ENCODE results near the gene RAB32.

Gene RAB32

DNA sequence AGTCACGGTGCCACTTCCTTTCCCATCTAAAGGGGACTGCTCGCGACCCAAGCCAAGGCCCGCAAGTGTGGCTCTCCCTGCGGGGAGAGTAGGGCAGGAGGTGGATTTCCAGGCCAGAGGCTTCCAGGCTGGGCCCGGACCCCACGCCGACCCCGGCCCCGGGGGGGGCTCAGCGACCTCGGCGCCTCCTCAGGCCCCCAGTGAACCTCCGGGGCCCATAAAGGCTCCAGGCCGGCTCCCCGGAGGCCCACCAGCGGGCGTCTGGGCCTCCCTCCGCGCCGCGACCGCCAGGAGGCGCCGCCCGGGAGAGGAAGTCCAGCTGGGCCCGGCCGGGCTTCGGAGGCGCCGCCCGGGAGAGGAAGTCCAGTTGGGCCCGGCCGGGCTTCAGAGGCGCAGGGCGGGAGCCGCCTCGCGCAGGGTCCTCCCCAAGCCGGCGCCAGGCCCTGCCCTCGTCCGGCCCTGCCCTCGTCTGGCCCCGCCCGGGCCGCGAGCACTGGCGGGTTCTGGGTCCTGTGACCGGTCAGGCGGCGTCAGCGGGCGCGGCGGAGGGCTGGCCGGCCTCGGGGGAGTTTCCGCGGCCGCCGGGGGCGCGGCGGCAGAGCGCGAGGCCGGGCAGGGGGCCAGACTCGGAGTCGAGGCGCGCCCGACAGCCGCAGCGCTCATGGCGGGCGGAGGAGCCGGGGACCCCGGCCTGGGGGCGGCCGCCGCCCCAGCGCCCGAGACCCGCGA lies at the start of gene RAB32:
Gene RAB32 (plus strand): TSS at position 623 of the 729 bp plus-strand sequence. CDS start 39 bp downstream, at position 662.
- Mint-ChIP-seq H3K36me3 (ENCODE audit: low read depth) (no peaks in the 10 kb centered on the region), H3K4me3 (peak within 1 kb of the TSS; percentile 63), H3K4me1 (peaks cover 12% of the 10 kb centered on the region), H3K27ac (no peak within 1 kb of the TSS), H3K27me3 (peaks cover 31% of the 10 kb centered on the region), H3K9me3 (no peaks in the 10 kb centered on the region)
- peak; percentile 36 for DNase-seq
- peak; percentile 68 for ATAC-seq

GRCh38 chr6:146498309-146498708 lies 45.3 kb upstream of the RAB32 start:
- Mint-ChIP-seq H3K36me3 (ENCODE audit: low read depth) (no peaks in the 10 kb centered on the region), H3K4me1 (no peaks in the 10 kb centered on the region), H3K4me3 (no peak overlapping the region), H3K9me3 (no peaks in the 10 kb centered on the region), H3K27ac (no peak overlapping the region), H3K27me3 (no peaks in the 10 kb centered on the region)
- DNase-seq (no peak), ATAC-seq (no peak)

DNA sequence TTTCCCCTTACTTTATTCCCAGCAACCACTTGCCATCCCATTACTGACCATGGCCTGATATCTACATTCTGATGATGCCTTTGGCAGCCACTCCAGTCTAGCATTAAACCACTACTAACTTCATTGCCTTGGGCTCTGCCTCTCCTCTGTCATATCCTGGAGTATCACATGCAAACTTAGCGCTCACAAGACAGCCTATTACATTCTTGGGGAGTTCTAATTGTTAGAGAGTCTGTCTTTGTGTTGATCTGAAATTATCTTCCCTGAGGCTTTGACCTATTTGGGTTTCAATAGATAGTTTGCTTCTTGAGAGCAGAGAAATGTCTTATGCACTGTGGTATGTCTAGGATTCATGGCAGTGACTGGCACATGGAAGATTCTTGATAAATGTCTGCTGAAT lies 40.5 kb upstream of the RAB32 start:
- no peaks in the 10 kb centered on the region for H3K4me1 Mint-ChIP-seq
- H3K27ac Mint-ChIP-seq, result no peak overlapping the region
- DNase-seq (no peak), ATAC-seq (no peak)
- H3K27me3 Mint-ChIP-seq, result no peaks in the 10 kb centered on the region
- H3K4me3 Mint-ChIP-seq, result no peak overlapping the region
- no peaks in the 10 kb centered on the region for H3K36me3 Mint-ChIP-seq (ENCODE audit: low read depth)
- H3K9me3 Mint-ChIP-seq, result no peaks in the 10 kb centered on the region

- Mint-ChIP-seq H3K9me3 (peaks cover 2% of the 10 kb centered on the region), H3K4me3 (no peak overlapping the region), H3K27ac (no peak overlapping the region), H3K4me1 (no peaks in the 10 kb centered on the region), H3K36me3 (ENCODE audit: low read depth) (no peaks in the 10 kb centered on the region), H3K27me3 (no peaks in the 10 kb centered on the region)
- no peak for ATAC-seq
- DNase-seq, result no peak
These were observed 28.4 kb upstream of the RAB32 start for GRCh38 chr6:146515212-146515611.

GRCh38 chr6:146526192-146526591 lies 17.4 kb upstream of the RAB32 start:
- no peaks in the 10 kb centered on the region for H3K36me3 Mint-ChIP-seq (ENCODE audit: low read depth)
- H3K27me3 Mint-ChIP-seq, result no peaks in the 10 kb centered on the region
- peaks cover 5% of the 10 kb centered on the region for H3K9me3 Mint-ChIP-seq
- no peak for ATAC-seq
- H3K27ac Mint-ChIP-seq, result no peak overlapping the region
- H3K4me3 Mint-ChIP-seq, result no peak overlapping the region
- H3K4me1 Mint-ChIP-seq, result no peaks in the 10 kb centered on the region
- no peak for DNase-seq

DNA sequence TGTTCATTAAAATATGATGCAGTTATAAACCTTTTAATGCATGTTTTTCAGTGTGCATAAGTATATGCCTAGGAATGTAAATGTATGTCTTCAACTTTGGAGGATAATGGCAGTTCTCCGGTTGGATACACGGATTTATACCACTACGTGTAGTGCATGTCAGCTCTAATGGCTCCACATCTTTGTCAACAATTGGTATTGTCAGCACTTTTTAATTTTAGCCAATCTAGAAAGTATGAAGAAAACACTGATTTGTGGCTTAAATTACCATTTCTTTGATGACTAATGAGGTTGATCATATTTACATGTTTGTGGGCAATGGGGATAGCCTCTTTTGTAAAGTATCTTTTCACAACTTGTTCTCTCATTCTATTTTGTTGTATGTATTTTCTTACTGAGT lies 10.9 kb upstream of the RAB32 start:
- Mint-ChIP-seq H3K9me3 (no peaks in the 10 kb centered on the region), H3K27ac (no peak overlapping the region), H3K4me3 (no peak overlapping the region), H3K36me3 (ENCODE audit: low read depth) (no peaks in the 10 kb centered on the region), H3K4me1 (no peaks in the 10 kb centered on the region), H3K27me3 (no peaks in the 10 kb centered on the region)
- DNase-seq (no peak), ATAC-seq (no peak)

DNA sequence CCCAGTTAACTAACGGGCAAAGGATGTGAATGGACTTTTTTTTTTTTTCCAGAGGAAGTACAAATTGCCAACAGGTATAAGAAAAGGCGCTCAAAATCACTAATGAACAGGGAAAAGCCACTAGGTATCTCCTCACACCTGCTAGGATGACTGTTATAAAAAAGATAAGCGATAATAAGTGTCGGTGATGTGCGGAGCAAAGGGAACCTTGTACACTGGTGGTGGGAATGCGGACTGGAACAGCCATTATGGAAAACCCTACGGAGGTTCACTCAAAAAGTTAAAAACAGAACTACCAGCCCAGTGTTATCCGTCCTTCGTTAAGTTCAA lies 787 bp upstream of the RAB32 start:
- Mint-ChIP-seq H3K9me3 (no peaks in the 10 kb centered on the region), H3K4me1 (peaks cover 12% of the 10 kb centered on the region), H3K27me3 (peaks cover 31% of the 10 kb centered on the region), H3K36me3 (ENCODE audit: low read depth) (no peaks in the 10 kb centered on the region), H3K27ac (no peak overlapping the region), H3K4me3 (no peak overlapping the region)
- no peak for DNase-seq
- no peak for ATAC-seq

DNA sequence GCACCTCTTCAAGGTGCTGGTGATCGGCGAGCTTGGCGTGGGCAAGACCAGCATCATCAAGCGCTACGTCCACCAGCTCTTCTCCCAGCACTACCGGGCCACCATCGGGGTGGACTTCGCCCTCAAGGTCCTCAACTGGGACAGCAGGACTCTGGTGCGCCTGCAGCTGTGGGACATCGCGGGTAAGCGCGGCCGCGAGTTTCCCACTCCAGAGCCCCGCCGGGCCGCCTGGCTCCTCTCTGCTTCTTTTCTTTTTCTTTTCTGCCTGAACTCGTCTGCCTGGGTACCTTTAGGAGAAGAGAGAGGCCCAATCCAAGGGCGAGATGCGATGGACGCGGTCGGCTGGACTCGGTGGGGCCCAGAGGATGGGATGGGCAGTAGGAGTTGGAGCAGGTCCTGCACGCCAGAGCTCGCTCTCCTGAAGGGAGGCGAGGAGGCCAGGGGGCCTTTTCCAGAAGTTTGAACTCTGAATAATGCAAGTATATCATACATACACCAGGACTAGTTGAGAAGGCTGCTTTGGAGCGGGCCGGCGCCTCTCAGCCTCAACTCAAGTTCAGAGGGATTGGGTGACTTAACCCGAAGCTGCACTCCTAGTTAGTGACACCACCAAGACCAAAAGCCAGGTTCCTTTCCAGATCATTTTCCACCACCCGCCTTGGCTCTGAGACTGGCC lies 445 bp downstream of the RAB32 start:
- Mint-ChIP-seq H3K27ac (no peak overlapping the region), H3K4me3 (peak overlapping the region; percentile 63)

GRCh38 chr6:146544616-146545182 lies 1.1 kb downstream of the RAB32 start:
- Mint-ChIP-seq H3K27ac (no peak overlapping the region), H3K4me3 (no peak overlapping the region), H3K27me3 (peaks cover 31% of the 10 kb centered on the region), H3K4me1 (peaks cover 12% of the 10 kb centered on the region), H3K9me3 (no peaks in the 10 kb centered on the region), H3K36me3 (ENCODE audit: low read depth) (no peaks in the 10 kb centered on the region)
- no peak for DNase-seq
- no peak for ATAC-seq

More for the DNA sequence above, 445 bp downstream of the RAB32 start:
- DNase-seq (peak; percentile 7), ATAC-seq (no peak)
- Mint-ChIP-seq H3K27me3 (peaks cover 31% of the 10 kb centered on the region), H3K36me3 (ENCODE audit: low read depth) (no peaks in the 10 kb centered on the region), H3K4me1 (peaks cover 12% of the 10 kb centered on the region), H3K9me3 (no peaks in the 10 kb centered on the region)

- peaks cover 31% of the 10 kb centered on the region for H3K27me3 Mint-ChIP-seq
- H3K4me1 Mint-ChIP-seq, result peaks cover 12% of the 10 kb centered on the region
- no peaks in the 10 kb centered on the region for H3K9me3 Mint-ChIP-seq
- H3K4me3 Mint-ChIP-seq, result no peak overlapping the region
- ATAC-seq (no peak), DNase-seq (no peak)
- H3K27ac Mint-ChIP-seq, result no peak overlapping the region
- H3K36me3 Mint-ChIP-seq (ENCODE audit: low read depth), result no peaks in the 10 kb centered on the region
These were observed 1.9 kb downstream of the RAB32 start for GRCh38 chr6:146545581-146545980.

DNA sequence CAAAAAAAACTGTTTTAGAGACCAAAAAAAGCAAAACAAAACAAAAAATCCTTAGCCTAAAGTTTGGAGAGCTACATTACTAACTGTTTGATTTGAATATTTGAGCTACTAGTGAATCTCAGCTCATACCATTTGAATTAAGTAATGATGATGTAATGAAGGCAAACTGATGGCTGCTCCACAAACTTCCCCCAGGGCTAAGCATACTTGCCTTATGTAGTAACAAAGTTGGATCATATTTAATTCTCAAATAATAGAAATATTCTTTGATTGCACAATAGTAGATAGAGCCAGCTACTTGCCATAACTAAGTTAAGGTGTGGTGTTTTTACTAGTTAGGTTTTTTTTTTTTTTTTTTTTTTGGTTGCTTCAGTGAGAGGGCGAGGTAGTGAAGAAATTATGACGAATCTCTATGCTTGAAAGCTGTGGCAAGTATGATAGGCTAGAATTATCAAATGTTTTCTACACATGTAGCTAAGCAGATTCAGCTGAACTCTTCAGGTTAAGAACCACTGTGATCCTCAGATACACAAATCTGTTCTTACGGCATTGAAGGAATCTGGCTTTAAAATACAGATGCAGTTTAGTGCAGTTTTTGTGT lies 2.9 kb downstream of the RAB32 start:
- no peak for DNase-seq
- no peak for ATAC-seq
- H3K27ac Mint-ChIP-seq, result no peak overlapping the region
- no peaks in the 10 kb centered on the region for H3K9me3 Mint-ChIP-seq
- peaks cover 31% of the 10 kb centered on the region for H3K27me3 Mint-ChIP-seq
- no peaks in the 10 kb centered on the region for H3K36me3 Mint-ChIP-seq (ENCODE audit: low read depth)
- peaks cover 12% of the 10 kb centered on the region for H3K4me1 Mint-ChIP-seq
- no peak overlapping the region for H3K4me3 Mint-ChIP-seq

GRCh38 chr6:146547889-146548288 lies 4.3 kb downstream of the RAB32 start:
- Mint-ChIP-seq H3K27ac (no peak overlapping the region), H3K36me3 (ENCODE audit: low read depth) (no peaks in the 10 kb centered on the region), H3K4me1 (peaks cover 6% of the 10 kb centered on the region), H3K9me3 (no peaks in the 10 kb centered on the region), H3K4me3 (no peak overlapping the region), H3K27me3 (peaks cover 22% of the 10 kb centered on the region)
- ATAC-seq (no peak), DNase-seq (no peak)

DNA sequence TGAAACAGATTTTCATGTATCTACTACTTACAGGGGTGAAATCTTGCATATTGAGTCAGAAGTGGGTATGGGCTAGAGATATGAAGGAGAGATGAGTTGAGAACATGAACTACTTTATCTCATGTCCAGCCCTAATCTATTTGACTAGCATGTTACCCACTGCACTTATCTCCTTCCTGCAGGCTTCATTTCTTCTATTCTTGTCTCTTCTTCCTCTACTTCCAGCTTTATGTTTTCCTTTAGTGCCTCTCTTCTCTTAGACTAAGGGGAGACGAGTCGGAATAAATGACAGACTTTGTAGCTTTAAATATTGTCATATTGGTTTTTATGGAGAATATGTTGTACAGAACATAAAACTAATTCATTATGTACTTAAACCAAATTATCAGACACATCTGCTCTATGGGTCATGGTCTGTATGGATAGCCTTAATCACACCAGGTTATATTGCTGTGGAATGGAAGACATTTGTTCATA lies 5.3 kb downstream of the RAB32 start:
- Mint-ChIP-seq H3K4me1 (peaks cover 3% of the 10 kb centered on the region), H3K27ac (no peak overlapping the region), H3K9me3 (no peaks in the 10 kb centered on the region), H3K36me3 (ENCODE audit: low read depth) (no peaks in the 10 kb centered on the region), H3K4me3 (no peak overlapping the region), H3K27me3 (peaks cover 19% of the 10 kb centered on the region)
- ATAC-seq (no peak), DNase-seq (no peak)

GRCh38 chr6:146550911-146551310 lies 7.3 kb downstream of the RAB32 start:
- ATAC-seq, result no peak
- H3K4me3 Mint-ChIP-seq, result no peak overlapping the region

GRCh38 chr6:146551545-146551944 lies 7.9 kb downstream of the RAB32 start:
- Mint-ChIP-seq H3K4me1 (no peaks in the 10 kb centered on the region), H3K27ac (no peak overlapping the region), H3K4me3 (no peak overlapping the region), H3K9me3 (no peaks in the 10 kb centered on the region), H3K36me3 (ENCODE audit: low read depth) (no peaks in the 10 kb centered on the region), H3K27me3 (no peaks in the 10 kb centered on the region)
- DNase-seq, result no peak
- ATAC-seq, result no peak

More at GRCh38 chr6:146550911-146551310, 7.3 kb downstream of the RAB32 start:
- Mint-ChIP-seq H3K4me1 (no peaks in the 10 kb centered on the region), H3K9me3 (no peaks in the 10 kb centered on the region), H3K27me3 (peaks cover 3% of the 10 kb centered on the region), H3K27ac (no peak overlapping the region), H3K36me3 (ENCODE audit: low read depth) (no peaks in the 10 kb centered on the region)
- no peak for DNase-seq

All from activated naive CD8-positive, alpha-beta T cell treated with anti-CD3 and anti-CD28 coated beads, Interleukin-2, amount 50 U/mL, for 24 hours (primary cell).